ENCODE results near the gene CENPH.

GRCh38 chr5:69184621-69185020 is 4.8 kb upstream of the CENPH start:
- TF ChIP-seq POLR2AphosphoS5 (IDR thresholded peaks at IDR 0.05; ENCODE audit: borderline replicate concordance, low read depth, low read length) (no peak), EZH2 (IDR thresholded peaks at IDR 0.05) (no peak)

Data from SK-N-MC (cell line).